CD4-positive, alpha-beta memory T cell (primary cell): Measurements from ENCODE around the gene TXNRD2. TPM values are rescaled to one million over a fixed set of nuclear protein-coding genes. Genes with fewer than 3 reads are reported as not detected.
A peak's percentile ranks its signal among the peaks of the same experiment; 100 is the strongest.

Source experiments
- CTCF ChIA-PET: fragments of 350-600 bp; sonication (Branson Sonifier 250); formaldehyde crosslinking; loops from one replicate; lab custom pipeline; 2021; ENCODE audit warnings: inconsistent platforms; ENCODE audit not compliant: partially characterized antibody; lab: Charles Lee
- POLR2A ChIA-PET: fragments of 350-600 bp; sonication (Branson Sonifier 250); formaldehyde crosslinking; loops from one replicate; lab custom pipeline; 2021; ENCODE audit not compliant: partially characterized antibody; lab: Charles Lee
- DNase-seq, 5 donors: peaks; one replicate each; pipeline versions ENCODE4 v3.0.0 to v3.0.0-alpha.2; 2020 to 2022; ENCODE audit warnings: mixed read lengths in 1 of 5
- H3K27ac ChIP-seq: one replicate; pipeline ENCODE4 v1.7.0; 2013; ENCODE audit warnings: low read depth, low read length
- H3K27me3 ChIP-seq: 2 replicates; pipeline ENCODE4 v1.7.0; 2013; ENCODE audit warnings: mild to moderate bottlenecking, low read length, moderate library complexity; ENCODE audit not compliant: insufficient read depth
- H3K36me3 ChIP-seq: 2 replicates; pipeline ENCODE4 v1.7.0; 2013; ENCODE audit warnings: mild to moderate bottlenecking, low read length, moderate library complexity; ENCODE audit not compliant: insufficient read depth
- H3K4me1 ChIP-seq: 2 replicates; pipeline ENCODE4 v1.7.0; 2013; ENCODE audit warnings: mild to moderate bottlenecking, low read length, moderate library complexity; ENCODE audit not compliant: insufficient read depth
- H3K4me3 ChIP-seq, 2 donors: one replicate each; pipeline ENCODE4 v1.7.0; 2013; ENCODE audit warnings: low read length in 2 of 2, mild to moderate bottlenecking in 1 of 2
- H3K9me3 ChIP-seq, 2 donors: one replicate each; pipeline ENCODE4 v1.7.0; 2013; ENCODE audit warnings: low read length in 2 of 2, control low read depth in 1 of 2; ENCODE audit not compliant: control insufficient read depth in 1 of 2
- H3K27ac Mint-ChIP-seq, 7 donors: one replicate each; pipeline ENCODE4 v1.8.0; 2020 to 2021; ENCODE audit warnings: mixed read lengths in 7 of 7, mild to moderate bottlenecking in 6 of 7, inconsistent platforms in 3 of 7, moderate library complexity in 3 of 7
- H3K27me3 Mint-ChIP-seq, 2 donors: one replicate each; pipeline ENCODE4 v1.8.0; 2020 to 2021; ENCODE audit warnings: mixed read lengths in 2 of 2
- H3K36me3 Mint-ChIP-seq, 2 donors: one replicate each; pipeline ENCODE4 v1.8.0; 2020 to 2021; ENCODE audit warnings: mixed read lengths in 2 of 2, inconsistent platforms in 1 of 2, mild to moderate bottlenecking in 1 of 2
- H3K4me1 Mint-ChIP-seq, 4 donors: one replicate each; pipeline ENCODE4 v1.8.0; 2020 to 2021; ENCODE audit warnings: mixed read lengths in 4 of 4, mild to moderate bottlenecking in 1 of 4
- H3K4me3 Mint-ChIP-seq, 8 donors: one replicate each; pipeline ENCODE4 v1.8.0; 2020 to 2021; ENCODE audit warnings: mixed read lengths in 8 of 8, mild to moderate bottlenecking in 7 of 8, moderate library complexity in 6 of 8, inconsistent platforms in 3 of 8
- H3K9me3 Mint-ChIP-seq, 8 donors: one replicate each; pipeline ENCODE4 v1.8.0; 2020 to 2021; ENCODE audit warnings: mixed read lengths in 8 of 8, mild to moderate bottlenecking in 5 of 8, inconsistent platforms in 3 of 8, moderate library complexity in 1 of 8
- intact Hi-C: fragments of 100-400 bp; cut with micrococcal nuclease; formaldehyde crosslinking; loops from one replicate; pipeline ENCODE4 v1.15.1; 2023
- polyA plus RNA-seq, 2 donors: library from polyadenylated mRNA; unstranded; fragments of 300-500 nt; fragmentation: Illumina TruSeq; gene quantifications; one replicate each; pipeline ENCODE4 v1.2.3, GENCODE V29; 2021
- total RNA-seq, 2 experiments: library from RNA; stranded (reverse); gene quantifications; one replicate each; pipeline ENCODE4 v1.2.3, GENCODE V29; 2021

TXNRD2 gene
- total and polyA plus RNA-seq, 4 experiments from 2014 or later, result 8.5 to 35.9 (median 22.7) TPM

GRCh38 chr22:19973551-19974267 is 32.1 kb upstream of the TXNRD2 start:
- Histone ChIP-seq H3K27ac (no peak overlapping the region), H3K4me3 (no peak overlapping the region), H3K9me3 (no peaks in the 10 kb centered on the region), H3K36me3 (no peaks in the 10 kb centered on the region), H3K27me3 (no peaks in the 10 kb centered on the region), H3K4me1 (peaks cover 12% of the 10 kb centered on the region)
- H3K27me3 Mint-ChIP-seq, result no peaks in the 10 kb centered on the region
- ChIA-PET POLR2A (no interaction called here), CTCF (interaction anchor here (4.1 kb wide), 1 partner anchor 156 kb away, joined by 26 read pairs; no protein-coding TSS in a partner anchor)
- peaks cover 0 to 7% (median 5%) of the 10 kb centered on the region in 4 donors for H3K4me1 Mint-ChIP-seq
- peaks cover 0 to under 1% of the 10 kb centered on the region in 2 donors for H3K36me3 Mint-ChIP-seq
- DNase-seq, result no peak
- H3K9me3 Mint-ChIP-seq, result no peaks in the 10 kb centered on the region
- intact Hi-C loops, result no loop called here
- H3K27ac Mint-ChIP-seq, result no peak overlapping the region
- H3K4me3 Mint-ChIP-seq, result no peak overlapping the region

GRCh38 chr22:19972652-19973550 is 31.3 kb upstream of the TXNRD2 start:
- Histone ChIP-seq H3K9me3 (no peaks in the 10 kb centered on the region), H3K4me3 (no peak overlapping the region), H3K36me3 (no peaks in the 10 kb centered on the region), H3K4me1 (peaks cover 12% of the 10 kb centered on the region), H3K27ac (no peak overlapping the region), H3K27me3 (no peaks in the 10 kb centered on the region)
- intact Hi-C loops, result no loop called here
- Mint-ChIP-seq H3K4me3 (no peak overlapping the region), H3K36me3 (peaks cover 0 to 2% of the 10 kb centered on the region in 2 donors), H3K27me3 (no peaks in the 10 kb centered on the region), H3K27ac (no peak overlapping the region), H3K4me1 (peaks cover 0 to 7% (median 5%) of the 10 kb centered on the region in 4 donors), H3K9me3 (no peaks in the 10 kb centered on the region)
- ChIA-PET CTCF (interaction anchor here (1.5 to 4.1 kb wide), 2 partner anchors 157 to 181 kb away, joined by 3 to 26 read pairs; no protein-coding TSS in a partner anchor), POLR2A (no interaction called here)
- DNase-seq, result no peak

GRCh38 chr22:19972251-19972650 is 30.6 kb upstream of the TXNRD2 start:
- Histone ChIP-seq H3K4me3 (no peak overlapping the region), H3K4me1 (peaks cover 12% of the 10 kb centered on the region), H3K27ac (no peak overlapping the region), H3K9me3 (no peaks in the 10 kb centered on the region), H3K27me3 (no peaks in the 10 kb centered on the region), H3K36me3 (no peaks in the 10 kb centered on the region)
- H3K27ac Mint-ChIP-seq, result peak overlapping the region in 1 of 7 donors; percentile 60
- intact Hi-C loops, result no loop called here
- peaks cover 0 to 6% of the 10 kb centered on the region in 2 donors for H3K36me3 Mint-ChIP-seq
- H3K4me1 Mint-ChIP-seq, result peaks cover 0 to 7% (median 5%) of the 10 kb centered on the region in 4 donors
- POLR2A ChIA-PET, result no interaction called here
- H3K4me3 Mint-ChIP-seq, result no peak overlapping the region
- H3K27me3 Mint-ChIP-seq, result no peaks in the 10 kb centered on the region
- no peak for DNase-seq
- CTCF ChIA-PET, result interaction anchor here (1.4 to 4.1 kb wide), 3 partner anchors 43 to 181 kb away, joined by 3 to 26 read pairs (median 3); no protein-coding TSS in a partner anchor
- no peaks in the 10 kb centered on the region for H3K9me3 Mint-ChIP-seq

- H3K9me3 Mint-ChIP-seq, result no peaks in the 10 kb centered on the region
- DNase-seq, result no peak
- Histone ChIP-seq H3K27me3 (no peaks in the 10 kb centered on the region), H3K27ac (no peak overlapping the region), H3K9me3 (no peaks in the 10 kb centered on the region), H3K36me3 (peaks cover 5% of the 10 kb centered on the region), H3K4me3 (no peak overlapping the region), H3K4me1 (peaks cover 12% of the 10 kb centered on the region)
- intact Hi-C loops, result loop anchor here (2.0 kb wide), 2 partner anchors 297 to 313 kb away; partner anchors contain the start of gene RTN4R
- H3K36me3 Mint-ChIP-seq, result peaks cover 4 to 10% of the 10 kb centered on the region in 2 donors
- no peaks in the 10 kb centered on the region for H3K27me3 Mint-ChIP-seq
- H3K4me3 Mint-ChIP-seq, result no peak overlapping the region
- CTCF ChIA-PET, result interaction anchor here (0.9 to 4.1 kb wide), 5 partner anchors 22 to 182 kb away, joined by 3 to 26 read pairs (median 3); no protein-coding TSS in a partner anchor
- H3K4me1 Mint-ChIP-seq, result peaks cover 0 to 7% (median 5%) of the 10 kb centered on the region in 4 donors
- no peak overlapping the region for H3K27ac Mint-ChIP-seq
- POLR2A ChIA-PET, result interaction anchor here (0.8 to 2.4 kb wide), 2 partner anchors 24 to 159 kb away, joined by 3 to 13 read pairs; partner anchors contain the start of gene ZDHHC8
These were observed 29.9 kb upstream of the TXNRD2 start for GRCh38 chr22:19971276-19972124.

GRCh38 chr22:19970479-19971275 is 29.1 kb upstream of the TXNRD2 start:
- ChIA-PET CTCF (interaction anchor here (0.6 to 4.1 kb wide), 5 partner anchors 42 to 395 kb away, joined by 3 to 26 read pairs (median 3); no protein-coding TSS in a partner anchor), POLR2A (interaction anchor here (0.8 to 2.4 kb wide), 3 partner anchors 25 to 160 kb away, joined by 3 to 13 read pairs (median 3); partner anchors contain the start of genes TANGO2 and ZDHHC8)
- H3K36me3 ChIP-seq, result peaks cover 7% of the 10 kb centered on the region
- no peak overlapping the region for H3K27ac ChIP-seq
- H3K4me3 ChIP-seq, result no peak overlapping the region
- H3K27me3 Mint-ChIP-seq, result no peaks in the 10 kb centered on the region
- peaks cover 12% of the 10 kb centered on the region for H3K4me1 ChIP-seq
- intact Hi-C loops, result loop anchor here (1.0 to 2.0 kb wide), 4 partner anchors 58 to 314 kb away; partner anchors contain the start of gene RTN4R
- H3K9me3 ChIP-seq, result no peaks in the 10 kb centered on the region
- H3K4me1 Mint-ChIP-seq, result peaks cover 0 to 7% (median 5%) of the 10 kb centered on the region in 4 donors
- no peaks in the 10 kb centered on the region for H3K9me3 Mint-ChIP-seq
- H3K36me3 Mint-ChIP-seq, result peaks cover 4 to 10% of the 10 kb centered on the region in 2 donors
- no peaks in the 10 kb centered on the region for H3K27me3 ChIP-seq
- DNase-seq, result peak; percentile 64 to 79 (median 69)
- H3K27ac Mint-ChIP-seq, result no peak overlapping the region
- no peak overlapping the region for H3K4me3 Mint-ChIP-seq
